GM21717 (cell line): ENCODE results near the gene GATAD2B.

Experiments
- ATAC-seq: cut with Tn5 transposase; IDR thresholded peaks from one replicate; pipeline ENCODE4 v1.9.1; 2021; ENCODE audit warnings: mild to moderate bottlenecking, moderate library complexity; ENCODE audit not compliant: unreplicated experiment

Gene GATAD2B

GRCh38 chr1:153922972-153923925 lies at the start of gene GATAD2B:
TSS of gene GATAD2B (minus strand) at chr1:153922972. CDS start at chr1:153828347, 94,625 bp downstream.
- ATAC-seq, result peak; percentile 93

- no peak for ATAC-seq
Measured at GRCh38 chr1:153970346-153970745, 47.6 kb upstream of the GATAD2B start.

- ATAC-seq, result no peak
Measured at GRCh38 chr1:153968972-153969371, 46.2 kb upstream of the GATAD2B start.

DNA sequence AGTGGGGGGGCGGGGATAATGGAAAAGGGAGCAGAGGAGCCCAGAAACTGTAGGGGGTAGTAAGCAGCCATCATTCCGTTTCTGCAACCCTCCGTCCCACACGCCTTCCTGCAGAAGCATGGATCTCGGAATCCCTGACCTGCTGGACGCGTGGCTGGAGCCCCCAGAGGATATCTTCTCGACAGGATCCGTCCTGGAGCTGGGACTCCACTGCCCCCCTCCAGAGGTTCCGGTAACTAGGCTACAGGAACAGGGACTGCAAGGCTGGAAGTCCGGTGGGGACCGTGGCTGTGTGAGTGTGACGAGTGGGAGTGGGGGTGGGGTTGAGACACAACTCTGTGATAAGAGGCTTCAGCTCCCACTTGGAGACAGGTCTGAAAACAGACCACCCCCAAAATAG lies 45.6 kb upstream of the GATAD2B start:
- ATAC-seq, result no peak

DNA sequence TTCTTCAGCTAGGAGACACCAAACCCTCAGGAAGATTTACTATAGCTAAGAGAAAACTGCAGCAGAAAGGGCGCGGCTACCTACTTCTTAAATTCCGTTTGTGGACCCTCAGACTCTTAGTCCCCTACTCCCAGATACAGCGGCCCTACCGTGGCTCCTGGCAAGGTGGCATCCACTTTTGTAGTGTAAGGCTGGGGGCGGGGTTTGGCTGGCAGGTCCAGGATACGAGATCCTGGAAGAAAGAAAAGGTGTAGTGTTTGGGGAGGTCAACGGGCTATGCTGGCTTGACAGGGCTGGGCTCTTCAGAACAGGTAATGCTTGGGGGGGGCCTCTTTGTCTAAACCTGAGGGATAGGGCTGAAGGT lies 45.2 kb upstream of the GATAD2B start:
- no peak for ATAC-seq

DNA sequence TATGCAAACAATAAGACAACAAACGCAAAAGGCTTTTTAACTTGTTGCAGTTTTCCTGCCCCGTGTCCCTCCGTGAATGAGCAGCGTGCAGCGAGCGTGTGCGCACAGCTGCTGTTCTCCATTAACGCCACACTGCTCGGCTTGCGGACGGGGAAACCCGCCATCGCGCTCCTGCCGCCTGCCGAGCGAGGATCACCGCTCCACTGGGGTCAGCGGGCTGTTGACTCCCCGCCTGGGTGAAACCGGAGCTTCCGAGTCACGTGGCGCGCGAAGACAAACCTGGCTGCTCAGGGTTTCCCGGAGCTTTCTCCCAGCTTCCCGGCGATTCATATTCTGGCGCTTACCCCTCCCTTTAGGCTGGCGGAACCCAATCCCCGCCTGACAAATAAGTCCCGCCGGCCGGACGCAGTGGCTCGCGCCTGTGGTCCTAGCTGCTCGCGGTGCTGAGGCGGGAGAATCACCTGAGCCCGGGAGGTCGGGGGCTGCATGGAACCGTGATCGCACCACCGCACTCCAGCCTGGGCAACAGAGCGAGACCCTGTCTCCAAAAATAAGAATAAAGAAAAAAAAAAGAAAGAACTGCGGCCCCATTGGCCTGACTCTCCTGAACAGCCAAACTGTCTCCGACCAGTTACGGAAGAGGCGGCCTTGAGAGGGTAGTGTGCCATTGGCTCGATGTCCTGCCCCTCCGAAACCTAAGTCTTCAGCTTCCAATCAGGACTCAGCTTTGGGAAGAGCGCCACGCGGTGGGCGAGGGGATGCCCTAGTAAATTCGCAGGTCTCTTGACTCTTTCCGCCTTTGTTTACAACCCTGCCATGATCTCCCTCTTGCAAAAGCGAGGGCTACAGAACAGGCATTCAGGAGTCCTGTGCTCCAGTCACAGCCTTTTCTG lies 44.6 kb upstream of the GATAD2B start, which contains the start of gene CREB3L4:
TSS of gene CREB3L4 (plus strand) at position 796 of the 893 bp plus-strand sequence. CDS start 624 bp downstream, outside the sequence.
- ATAC-seq, result peak; percentile 64

DNA sequence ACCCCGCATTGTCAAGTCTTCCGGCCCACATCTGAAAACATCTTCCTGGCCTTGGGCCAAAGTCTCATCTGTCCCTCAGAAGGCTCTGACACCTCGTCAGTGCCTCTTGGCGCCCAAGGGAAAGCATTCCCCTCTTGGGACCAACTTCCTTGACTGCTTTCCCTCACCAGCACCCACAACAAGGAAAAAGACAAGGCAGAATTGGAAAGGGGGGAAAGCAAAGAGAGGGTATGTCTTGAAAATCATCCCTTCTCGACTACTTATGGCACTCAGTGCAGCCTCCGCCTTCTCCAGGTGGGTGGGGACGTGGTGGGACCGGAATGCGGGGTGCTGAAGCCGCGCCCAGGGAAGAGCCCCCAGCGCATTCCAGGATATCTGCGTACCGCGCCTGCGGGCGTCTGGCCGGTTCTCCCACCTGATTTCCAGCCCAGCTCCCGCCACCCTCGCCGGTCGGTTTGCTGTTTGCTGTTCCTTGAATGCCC lies 41.1 kb upstream of the GATAD2B start:
- ATAC-seq, result peak; percentile 1

DNA sequence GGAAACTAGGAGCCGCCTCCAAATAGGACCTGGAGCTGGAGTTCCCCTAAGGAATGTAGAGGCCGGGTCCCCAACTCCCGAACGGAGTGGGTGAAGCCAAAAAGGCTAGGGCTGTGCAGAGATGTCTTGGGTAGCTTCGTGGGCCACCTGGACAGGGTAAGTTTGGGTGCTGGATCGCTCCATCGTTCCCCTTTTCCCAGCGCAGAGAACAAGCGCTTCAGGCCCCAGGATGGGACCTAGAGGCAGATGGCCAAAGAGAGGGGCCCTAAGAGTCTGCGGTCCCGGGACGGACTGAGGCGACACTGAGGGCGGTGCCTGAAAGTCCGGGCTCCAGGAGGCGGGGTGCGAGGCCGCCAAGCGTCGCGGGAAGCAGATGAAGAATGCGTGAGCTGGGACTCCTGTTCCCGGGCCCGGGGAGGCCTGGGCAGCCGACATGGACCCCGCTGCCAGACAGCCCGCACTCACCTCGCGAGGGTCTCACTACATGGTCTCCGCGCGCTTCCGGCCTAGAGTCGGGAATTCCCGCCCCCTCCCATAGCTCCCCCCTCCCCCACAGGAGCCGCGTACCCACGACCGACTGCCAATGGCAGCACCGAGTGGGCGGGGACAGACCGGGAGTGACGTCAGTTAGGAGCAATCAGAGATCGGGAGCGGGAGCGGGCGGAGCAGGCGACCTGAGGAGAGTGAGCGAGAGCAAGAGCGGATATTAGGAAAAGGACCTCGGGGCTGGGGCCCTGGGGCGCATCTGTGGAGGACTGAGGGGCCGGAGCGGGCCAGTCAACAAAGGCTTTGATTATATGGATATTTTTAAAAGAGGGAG lies 40.5 kb upstream of the GATAD2B start, which contains the start of gene SLC39A1:
TSS of gene SLC39A1 (minus strand) at position 508 of the 820 bp plus-strand sequence. CDS start 822 bp downstream, outside the sequence.
- peak; percentile 43 for ATAC-seq

- ATAC-seq, result no peak
Measured at GRCh38 chr1:153962088-153963029, 39.6 kb upstream of the GATAD2B start.

DNA sequence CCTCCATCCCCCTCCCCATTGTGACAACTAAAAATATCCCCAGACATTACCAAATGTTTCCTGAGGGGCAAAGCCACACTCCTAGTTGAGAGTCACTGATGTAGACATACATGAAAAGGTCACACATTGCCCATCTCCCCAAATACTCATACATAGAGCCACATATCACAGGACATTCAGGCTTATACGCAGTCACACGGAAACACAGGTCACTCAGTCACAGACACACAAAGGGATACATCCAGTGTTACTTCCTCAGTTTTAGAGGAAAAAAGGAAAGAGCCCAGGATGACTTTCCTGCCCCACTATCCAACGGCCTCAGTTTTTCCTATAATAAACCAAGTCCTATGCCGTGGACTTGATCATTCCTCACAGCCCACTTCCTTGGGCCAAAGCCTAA lies 38.6 kb upstream of the GATAD2B start:
- ATAC-seq, result no peak

DNA sequence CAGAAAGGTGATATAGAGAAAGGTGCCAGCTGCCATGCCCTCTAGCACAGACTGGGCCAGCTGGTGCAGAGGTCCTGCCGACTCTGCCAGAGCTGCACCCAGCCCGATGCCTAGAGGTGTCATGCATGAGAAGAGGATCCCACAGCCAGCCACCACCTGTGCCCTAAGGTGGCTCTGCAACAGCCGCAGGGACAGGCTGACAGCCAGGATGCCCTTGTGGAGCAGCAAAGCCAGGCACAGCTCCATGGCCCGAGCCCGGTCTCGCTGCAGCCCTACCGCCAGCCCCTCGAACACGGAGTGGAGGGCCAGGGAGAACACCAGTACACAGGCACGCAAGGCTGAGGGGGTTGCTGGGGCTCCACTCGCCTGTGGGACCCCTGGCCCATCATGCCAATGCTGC lies 37.4 kb upstream of the GATAD2B start:
- ATAC-seq, result no peak

- ATAC-seq, result no peak
Measured at GRCh38 chr1:153959454-153959853, 36.7 kb upstream of the GATAD2B start.

DNA sequence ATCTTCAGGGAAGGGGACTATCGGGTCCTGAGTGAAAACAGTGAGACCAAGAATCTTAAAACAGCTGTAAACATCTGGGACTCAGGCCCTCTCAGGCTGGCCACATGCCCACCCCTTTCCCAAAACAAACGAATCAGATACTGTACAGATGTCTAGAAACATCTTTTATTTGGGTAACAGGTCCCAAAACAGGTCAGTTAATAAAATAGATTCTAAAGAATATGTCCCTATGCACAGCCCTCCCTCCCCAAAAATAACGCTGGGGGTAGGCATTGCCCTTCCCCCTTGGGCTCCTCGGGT lies 36.1 kb upstream of the GATAD2B start:
- no peak for ATAC-seq

- peak; percentile 66 for ATAC-seq
Measured at GRCh38 chr1:153958111-153958960, 35.6 kb upstream of the GATAD2B start, which contains the start of gene CRTC2. TSS of gene CRTC2 (minus strand) at chr1:153958612. CDS start at chr1:153958497, 115 bp downstream.

DNA sequence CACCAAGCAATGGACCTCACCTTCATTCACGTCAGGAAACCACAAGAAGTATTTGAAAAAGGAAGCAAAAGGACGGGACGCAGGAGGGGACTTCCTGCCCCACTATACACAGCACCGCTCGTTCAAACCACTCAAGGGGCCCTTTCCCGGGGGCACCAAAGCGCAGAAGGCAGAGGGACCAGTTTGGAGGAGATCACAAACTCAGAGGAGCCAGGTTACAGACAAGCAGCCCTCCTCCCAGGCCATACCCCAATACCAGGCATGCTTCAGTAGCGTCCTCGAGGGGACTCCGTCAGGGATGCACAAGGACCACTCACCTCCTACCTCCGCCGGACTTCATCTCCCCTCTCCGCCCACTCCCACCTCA lies 35.0 kb upstream of the GATAD2B start:
- ATAC-seq, result peak; percentile 17

- no peak for ATAC-seq
Measured at GRCh38 chr1:153956997-153957715, 34.4 kb upstream of the GATAD2B start.

DNA sequence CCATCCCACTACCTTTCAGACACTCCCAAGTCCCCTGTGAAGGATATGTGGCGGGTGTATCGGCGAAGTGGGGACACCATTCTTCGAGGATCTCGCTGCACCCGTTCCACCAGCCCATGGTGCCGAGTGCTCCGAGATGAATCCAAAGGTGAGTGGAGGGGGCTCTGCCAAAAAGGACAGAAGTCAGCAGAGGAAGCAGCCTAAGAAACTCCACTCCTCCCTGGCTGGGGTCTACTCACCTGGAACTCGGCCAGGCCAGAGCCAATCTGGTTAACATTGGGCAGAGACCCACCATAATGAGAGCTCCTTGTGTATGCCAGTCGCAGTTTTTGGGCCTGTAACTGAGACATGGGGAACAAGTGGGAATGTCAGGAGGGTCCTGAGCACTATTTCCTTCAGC lies 32.1 kb upstream of the GATAD2B start:
- no peak for ATAC-seq

- ATAC-seq, result no peak
Measured at GRCh38 chr1:153953859-153954365, 31.1 kb upstream of the GATAD2B start.
